Fibroblast of lung (primary cell): ENCODE measurements around the gene TBC1D7. TPM values are rescaled to one million over a fixed set of nuclear protein-coding genes. Genes with fewer than 3 reads are reported as not detected.

Source experiments
- DNase-seq, 2 donors: peaks; one replicate each; pipeline versions ENCODE4 v3.0.0 to v3.0.0-alpha.2; 2010; ENCODE audit warnings: low read depth in 2 of 2
- H2AFZ ChIP-seq: 2 replicates; pipeline ENCODE4 v1.5.1; 2012; ENCODE audit warnings: low read length, control low read depth, inconsistent platforms
- H3K27ac ChIP-seq: 2 replicates; pipeline ENCODE4 v1.5.1; 2011; ENCODE audit warnings: low read length, control low read depth; ENCODE audit not compliant: insufficient read depth
- H3K27me3 ChIP-seq: 2 replicates; pipeline ENCODE4 v1.5.1; 2011; ENCODE audit warnings: mild to moderate bottlenecking, low read length; ENCODE audit not compliant: control insufficient read depth, insufficient read depth
- H3K36me3 ChIP-seq: 2 replicates; pipeline ENCODE4 v1.5.1; 2011; ENCODE audit warnings: low read length; ENCODE audit not compliant: control insufficient read depth, insufficient read depth
- H3K4me1 ChIP-seq: 2 replicates; pipeline ENCODE4 v1.5.1; 2011; ENCODE audit warnings: low read length; ENCODE audit not compliant: control insufficient read depth, insufficient read depth; ENCODE audit errors: extremely low read depth
- H3K4me2 ChIP-seq: 2 replicates; pipeline ENCODE4 v1.5.1; 2011; ENCODE audit warnings: low read length, control low read depth; ENCODE audit not compliant: insufficient read depth; ENCODE audit errors: extremely low read depth
- H3K4me3 ChIP-seq, 4 experiments: fragments of 200-600 bp in 1 of 4; sonication (generic) in 1 of 4; replicated peaks in 1 of 4; 2 replicates each; pipeline ENCODE4 v1.5.1; 2011 to 2016; ENCODE audit warnings: low read length in 4 of 4, low read depth in 3 of 4, mild to moderate bottlenecking in 3 of 4, control low read depth in 2 of 4, inconsistent platforms in 1 of 4, mixed read lengths in 1 of 4; ENCODE audit not compliant: insufficient read depth in 1 of 4; ENCODE audit errors: control extremely low read depth in 1 of 4
- H3K79me2 ChIP-seq: 2 replicates; pipeline ENCODE4 v1.5.1; 2012; ENCODE audit warnings: mild to moderate bottlenecking, low read length, inconsistent platforms; ENCODE audit not compliant: control insufficient read depth, insufficient read depth
- H3K9ac ChIP-seq: 2 replicates; pipeline ENCODE4 v1.5.1; 2011; ENCODE audit warnings: mild to moderate bottlenecking, low read length, control low read depth; ENCODE audit not compliant: insufficient read depth
- H3K9me3 ChIP-seq: 2 replicates; pipeline ENCODE4 v1.5.1; 2012; ENCODE audit warnings: low read depth, low read length; ENCODE audit not compliant: control insufficient read depth, insufficient read depth
- H4K20me1 ChIP-seq: 2 replicates; pipeline ENCODE4 v1.5.1; 2011; ENCODE audit warnings: low read length; ENCODE audit not compliant: control insufficient read depth, insufficient read depth; ENCODE audit errors: extremely low read depth
- CTCF ChIP-seq, 2 donors: IDR thresholded peaks in 1 of 2; conservative IDR thresholded peaks in 1 of 2; 1 replicate in 1 of 2; 2 replicates in 1 of 2; pipeline ENCODE4 v1.5.1; 2011 to 2012; ENCODE audit warnings: low read length in 2 of 2, control low read depth in 1 of 2, inconsistent platforms in 1 of 2, low read depth in 1 of 2, mild to moderate bottlenecking in 1 of 2
- EZH2 ChIP-seq: IDR thresholded peaks from 2 replicates; pipeline ENCODE4 v1.5.1; 2012; ENCODE audit warnings: low read length, control low read depth, mild to moderate bottlenecking; ENCODE audit errors: missing control alignments
- polyA plus RNA-seq, 2 donors: library from polyadenylated mRNA; depleted of rRNA in 1 of 2; stranded (reverse) in 1 of 2; unstranded in 1 of 2; fragments of >200 nt; gene quantifications; 2 replicates each; pipeline ENCODE4 v1.2.1, GENCODE V29; 2011 to 2012; ENCODE audit warnings: missing spikeins in 1 of 2
- total RNA-seq: library from RNA; depleted of rRNA; stranded (reverse); fragments of >200 nt; gene quantifications from 2 replicates; pipeline ENCODE4 v1.2.1, GENCODE V29; 2014

TBC1D7 gene
- total and polyA plus RNA-seq, 2 donors (not counting 1 experiment from before 2014, with no cell fraction given) = 19.3 to 31.1 TPM

GRCh38 chr6:13286181-13286580, 42.2 kb downstream of the TBC1D7 start:
- Histone ChIP-seq H3K4me2 (no peak overlapping the region), H3K4me3 (no peak overlapping the region), H3K36me3 (no peaks in the 10 kb centered on the region), H3K9ac (no peak overlapping the region), H2AFZ (no peak overlapping the region), H4K20me1 (no peaks in the 10 kb centered on the region), H3K9me3 (no peaks in the 10 kb centered on the region), H3K27ac (no peak overlapping the region), H3K27me3 (no peaks in the 10 kb centered on the region), H3K4me1 (no peaks in the 10 kb centered on the region), H3K79me2 (no peaks in the 10 kb centered on the region)
- DNase-seq = no peak
- TF ChIP-seq CTCF (conservative IDR thresholded peaks at IDR 0.05 in 1 of 2, IDR thresholded peaks at IDR 0.05 in 1 of 2; ENCODE audit: low read depth in 1 of 2, low read length in 2 of 2) = no peak
- no peak for TF ChIP-seq EZH2

- no peak for DNase-seq
- Histone ChIP-seq H3K27ac (no peak overlapping the region), H3K4me2 (no peak overlapping the region), H2AFZ (no peak overlapping the region), H3K9ac (no peak overlapping the region), H3K4me1 (no peaks in the 10 kb centered on the region), H3K79me2 (no peaks in the 10 kb centered on the region), H3K9me3 (no peaks in the 10 kb centered on the region), H3K36me3 (no peaks in the 10 kb centered on the region), H4K20me1 (no peaks in the 10 kb centered on the region), H3K4me3 (no peak overlapping the region), H3K27me3 (no peaks in the 10 kb centered on the region)
- TF ChIP-seq CTCF (conservative IDR thresholded peaks at IDR 0.05 in 1 of 2, IDR thresholded peaks at IDR 0.05 in 1 of 2; ENCODE audit: low read depth in 1 of 2, low read length in 2 of 2) (no peak), EZH2 (no peak)
These were observed 42.6 kb downstream of the TBC1D7 start for GRCh38 chr6:13285705-13286104.

- no peaks in the 10 kb centered on the region for H3K27me3 ChIP-seq
- TF ChIP-seq CTCF (conservative IDR thresholded peaks at IDR 0.05 in 1 of 2, IDR thresholded peaks at IDR 0.05 in 1 of 2; ENCODE audit: low read depth in 1 of 2, low read length in 2 of 2) = no peak
- no peak for TF ChIP-seq EZH2
- no peak overlapping the region for H3K27ac ChIP-seq
- H3K9me3 ChIP-seq = no peaks in the 10 kb centered on the region
- no peaks in the 10 kb centered on the region for H3K36me3 ChIP-seq
- H3K79me2 ChIP-seq = no peaks in the 10 kb centered on the region
- H3K4me1 ChIP-seq = no peaks in the 10 kb centered on the region
- H3K9ac ChIP-seq = no peak overlapping the region
- no peak overlapping the region for H3K4me3 ChIP-seq
- no peak for DNase-seq
- H3K4me2 ChIP-seq = no peak overlapping the region
- no peak overlapping the region for H2AFZ ChIP-seq
- H4K20me1 ChIP-seq = no peaks in the 10 kb centered on the region
These were observed 43.7 kb downstream of the TBC1D7 start for GRCh38 chr6:13284646-13285045.
